ENCODE results near the gene MTA3. TPM values are rescaled to one million over a fixed set of nuclear protein-coding genes. Genes with fewer than 3 reads are reported as not detected.

Gene MTA3
- total and polyA plus RNA-seq, 2 donors (not counting 3 experiments of a cell fraction or from before 2014, with no cell fraction given), result 36.3 to 53.3 TPM

GRCh38 chr2:42607101-42607637, 38.7 kb downstream of the MTA3 start:
- no peak for FAIRE-seq
- dilution Hi-C loops (cut with MboI; ENCODE audit: extremely low pct_ligation_motif_present, low sequenced_read_pairs), result no loop called here

More at GRCh38 chr2:42607101-42607637, 38.7 kb downstream of the MTA3 start:
- DNase-seq (ENCODE audit: low read depth, low spot score), result no peak
- TF ChIP-seq CTCF (IDR thresholded peaks at IDR 0.05; ENCODE audit: extremely low read depth in 1 of 2, insufficient read depth in 1 of 2, low read depth in 1 of 2, low read length in 2 of 2) (no peak), MAX (IDR thresholded peaks at IDR 0.05; ENCODE audit: insufficient read depth, insufficient read length) (no peak), POLR2AphosphoS5 (IDR thresholded peaks at IDR 0.05; ENCODE audit: insufficient read depth, low read depth, low read length) (no peak), JUN (IDR thresholded peaks at IDR 0.05; ENCODE audit: borderline replicate concordance, insufficient read depth, insufficient read length, low read depth) (no peak)
- ChIA-PET POLR2A (no interaction called here), CTCF (no interaction called here)
- no peak overlapping the region for H3K27ac ChIP-seq (ENCODE audit: insufficient read depth, low read depth, low read length)
- no TSS peak for BruUV-seq (replicated peaks)
- no peaks in the 10 kb centered on the region for H3K4me1 ChIP-seq (ENCODE audit: control insufficient read depth, extremely low read depth, insufficient read depth, low read length)
- H3K9me1 ChIP-seq (replicated peaks; ENCODE audit: control insufficient read depth, extremely low read depth, insufficient read depth, low read length), result no peaks in the 10 kb centered on the region
- H3K4me3 ChIP-seq (replicated peaks in 1 of 3; ENCODE audit: insufficient read depth in 1 of 3, low read depth in 1 of 3, low read length in 3 of 3), result no peak overlapping the region
- H3K36me3 ChIP-seq (ENCODE audit: control insufficient read depth in 2 of 2, extremely low read depth in 1 of 2, insufficient read depth in 2 of 2, low read length in 2 of 2), result peaks cover 9 to 14% of the 10 kb centered on the region in 2 experiments
- H3K27me3 ChIP-seq (ENCODE audit: control insufficient read depth in 2 of 2, insufficient read depth in 2 of 2, low read length in 2 of 2), result no peaks in the 10 kb centered on the region
- no peaks in the 10 kb centered on the region for H4K20me1 ChIP-seq (replicated peaks; ENCODE audit: control insufficient read depth, extremely low read depth, insufficient read depth, low read length)
- peaks cover 4% of the 10 kb centered on the region for H3K79me2 ChIP-seq (ENCODE audit: control insufficient read depth, insufficient read depth, low read length)
- H3K9ac ChIP-seq (replicated peaks; ENCODE audit: extremely low read depth, insufficient read depth, low read length), result no peak overlapping the region
- H3K4me2 ChIP-seq (ENCODE audit: insufficient read depth, low read length), result no peak overlapping the region
- no peak overlapping the region for H2AFZ ChIP-seq (ENCODE audit: low read depth, low read length)
- no peaks in the 10 kb centered on the region for H3K9me3 ChIP-seq (replicated peaks; ENCODE audit: control insufficient read depth, insufficient read depth, low read length)
- intact Hi-C loops (cut with micrococcal nuclease), result no loop called here

All from endothelial cell of umbilical vein (primary cell).